H1 (cell line): ENCODE data around the gene GATA5. TPM values are rescaled to one million over a fixed set of nuclear protein-coding genes. Genes with fewer than 3 reads are reported as not detected.

Experiments
- GTF2F1 ChIP-seq: IDR thresholded peaks from 2 replicates; pipeline ENCODE4 v1.6.1; 2012; ENCODE audit warnings: low read depth, low read length, improper control_type of control experiment, borderline replicate concordance
- polyA plus RNA-seq, 7 experiments: library from polyadenylated mRNA; depleted of rRNA in 3 of 7; stranded (reverse) in 5 of 7; unstranded in 2 of 7; fragments of >200 nt in 5 of 7; fragments of 200-250 nt in 2 of 7; gene quantifications; 1 replicate in 5 of 7; 2 replicates in 1 of 7; 4 replicates in 1 of 7; pipeline versions ENCODE4 v1.2.1 to v1.2.3, GENCODE V29; 2011 to 2013; ENCODE audit warnings: missing spikeins in 2 of 7, mixed read lengths in 2 of 7
- total RNA-seq: library from RNA; stranded (reverse); fragmentation: NEBNext Ultra II Directional; extraction: Animal tissue kit (Norgen Biotek cat#: 25700); gene quantifications from 2 replicates; pipeline ENCODE4 v1.2.1, GENCODE V29; 2021

GATA5 gene
- total and polyA plus RNA-seq, 2 of the 8 experiments (the other 6 are each of a cell fraction or from before 2014, with no cell fraction given), result 0.08 to 0.11 TPM

DNA sequence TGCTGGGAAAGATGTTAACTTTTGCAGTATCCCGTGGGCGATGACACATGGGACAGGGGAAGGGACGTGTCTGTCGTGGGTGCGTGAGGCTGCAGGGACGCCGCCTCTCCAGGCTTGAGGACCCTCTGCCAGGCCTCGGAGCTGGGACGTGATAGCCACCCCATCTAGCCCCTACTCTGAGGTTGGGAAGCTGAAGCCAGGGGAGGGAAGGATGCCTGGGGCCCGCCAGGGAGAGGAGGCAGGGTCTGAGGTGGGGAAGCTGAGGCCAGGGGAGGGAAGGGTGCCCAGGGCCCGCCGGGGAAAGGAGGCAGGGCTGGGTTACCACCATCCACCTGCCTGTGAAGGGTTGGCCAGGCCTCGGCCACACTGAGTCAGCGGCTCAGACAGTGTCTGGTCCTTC, 38.2 kb upstream of the GATA5 start (continued):
- no peak for TF ChIP-seq GTF2F1
- TF ChIP-seq, all 59 proteins: peak for 0
